T-cell (primary cell): ENCODE data around the gene SMCO3. TPM values are rescaled to one million over a fixed set of nuclear protein-coding genes. Genes with fewer than 3 reads are reported as not detected.

Experiments
- ATAC-seq, 4 experiments: fragments of 200-7000 bp in 3 of 4; fragments of 150-1000 bp in 1 of 4; cut with Tn5 transposase; replicated peaks in 1 of 4; 1 replicate in 3 of 4; 2 replicates in 1 of 4; pipeline ENCODE4 v1.10.0; 2021; ENCODE audit warnings: moderate library complexity in 3 of 4, mild to moderate bottlenecking in 2 of 4, moderate number of reproducible peaks in 1 of 4
- CTCF ChIA-PET, 2 donors: fragments of 300-600 bp; sonication (Branson Sonifier 250); formaldehyde crosslinking; loops; one replicate each; lab custom pipeline; 2022; ENCODE audit warnings: antibody characterized with exemption in 2 of 2; lab: Charles Lee
- POLR2A ChIA-PET, 2 donors: fragments of 300-600 bp; sonication (Branson Sonifier 250); formaldehyde crosslinking; loops; one replicate each; lab custom pipeline; 2022; ENCODE audit warnings: antibody characterized with exemption in 2 of 2; lab: Charles Lee
- DNase-seq, 35 experiments: peaks; one replicate each; pipeline versions ENCODE4 v3.0.0 to v3.0.0-alpha.2; 2013 to 2023
- H3K27ac ChIP-seq: one replicate; pipeline ENCODE4 v1.5.1; 2013; ENCODE audit warnings: low read length
- H3K27me3 ChIP-seq, 2 experiments: replicated peaks in 1 of 2; 1 replicate in 1 of 2; 2 replicates in 1 of 2; pipeline versions ENCODE4 v1.6.1 to v1.7.0; 2013; ENCODE audit warnings: low read length in 1 of 2, mixed read lengths in 1 of 2; ENCODE audit not compliant: control insufficient read depth in 2 of 2, insufficient read depth in 2 of 2; ENCODE audit errors: extremely low read depth in 1 of 2
- H3K36me3 ChIP-seq, 2 donors: 1 replicate in 1 of 2; 2 replicates in 1 of 2; pipeline versions ENCODE4 v1.6.1 to v1.7.0; 2013; ENCODE audit warnings: low read length in 1 of 2; ENCODE audit not compliant: control insufficient read depth in 2 of 2, insufficient read depth in 1 of 2; ENCODE audit errors: extremely low read depth in 1 of 2
- H3K4me1 ChIP-seq, 2 experiments: 1 replicate in 1 of 2; 2 replicates in 1 of 2; pipeline versions ENCODE4 v1.6.1 to v1.7.0; 2013; ENCODE audit warnings: low read length in 2 of 2, mixed read lengths in 1 of 2; ENCODE audit not compliant: insufficient read depth in 2 of 2, control insufficient read depth in 1 of 2; ENCODE audit errors: extremely low read depth in 1 of 2
- H3K4me3 ChIP-seq, 2 donors: 1 replicate in 1 of 2; 2 replicates in 1 of 2; pipeline versions ENCODE4 v1.5.1 to v1.7.0; 2013; ENCODE audit warnings: mild to moderate bottlenecking in 2 of 2, low read length in 1 of 2, moderate library complexity in 1 of 2; ENCODE audit not compliant: control insufficient read depth in 1 of 2; ENCODE audit errors: extremely low read depth in 1 of 2
- H3K9me3 ChIP-seq: 2 replicates; pipeline ENCODE4 v1.7.0; 2013
- H3K27ac Mint-ChIP-seq, 2 donors: one replicate each; pipeline ENCODE4 v1.8.0; 2020 to 2021; ENCODE audit warnings: mild to moderate bottlenecking in 2 of 2, mixed read lengths in 2 of 2
- H3K27me3 Mint-ChIP-seq, 2 donors: one replicate each; pipeline ENCODE4 v1.8.0; 2021 to 2022; ENCODE audit warnings: mixed read lengths in 2 of 2
- H3K36me3 Mint-ChIP-seq: one replicate; pipeline ENCODE4 v1.8.0; 2021; ENCODE audit warnings: mixed read lengths
- H3K4me1 Mint-ChIP-seq, 3 donors: one replicate each; pipeline ENCODE4 v1.8.0; 2020 to 2022; ENCODE audit warnings: mixed read lengths in 3 of 3, mild to moderate bottlenecking in 1 of 3
- H3K4me3 Mint-ChIP-seq, 3 donors: one replicate each; pipeline ENCODE4 v1.8.0; 2020 to 2022; ENCODE audit warnings: mild to moderate bottlenecking in 3 of 3, mixed read lengths in 3 of 3, moderate library complexity in 3 of 3
- H3K9me3 Mint-ChIP-seq, 3 donors: one replicate each; pipeline ENCODE4 v1.8.0; 2020 to 2022; ENCODE audit warnings: mixed read lengths in 3 of 3
- WGBS: methylation state at CpG from one replicate; pipeline ENCODE4 v1.1.5; 2013; ENCODE audit warnings: missing lambda C conversion rate; ENCODE audit not compliant: insufficient coverage; 5-methylcytosine and 5-hydroxymethylcytosine counted together
- total RNA-seq, 35 experiments: library from RNA in 6 of 35; stranded (reverse) in 6 of 35; fragments of 120-200 nt in 1 of 35; gene quantifications; one replicate each; pipeline versions ENCODE4 v1.2.1 to v1.2.4 and lab custom pipeline; 2013 to 2026

The SMCO3 gene
- total RNA-seq, 5 donors from 2014 or later (not counting 1 experiment from before 2014, with no cell fraction given), result not detected

GRCh38 chr12:14843425-14843887, 29.5 kb upstream of the SMCO3 start, which contains the start of gene ART4:
Gene ART4, minus strand, starts transcription at chr12:14843526. Its CDS starts 413 bp downstream, at chr12:14843113.
- no peaks in the 10 kb centered on the region for H3K36me3 Mint-ChIP-seq
- no peak within 1 kb of the TSS for H3K27ac ChIP-seq

GRCh38 chr12:14842315-14842714, 28.3 kb upstream of the SMCO3 start:
- no peak for ATAC-seq
- H3K9me3 Mint-ChIP-seq, result no peaks in the 10 kb centered on the region
- no peaks in the 10 kb centered on the region for H3K36me3 Mint-ChIP-seq
- Histone ChIP-seq H3K36me3 (no peaks in the 10 kb centered on the region), H3K27me3 (peaks cover 0 to 4% of the 10 kb centered on the region in 2 experiments), H3K9me3 (no peaks in the 10 kb centered on the region), H3K4me1 (peaks cover 3 to 5% of the 10 kb centered on the region in 2 experiments), H3K4me3 (no peak overlapping the region), H3K27ac (no peak overlapping the region)
- H3K4me3 Mint-ChIP-seq, result no peak overlapping the region
- ChIA-PET POLR2A (interaction anchor here in 1 of 2 donors (0.6 kb wide), 1 partner anchor 86 kb away, joined by 3 read pairs; no protein-coding TSS in a partner anchor), CTCF (interaction anchor here in 1 of 2 donors (0.6 kb wide), 1 partner anchor 153 kb away, joined by 3 read pairs; no protein-coding TSS in a partner anchor)
- peaks cover 7 to 15% of the 10 kb centered on the region in 2 donors for H3K27me3 Mint-ChIP-seq
- DNase-seq, result no peak
- WGBS, result no CpG with 5 or more reads among the region's 3 CpGs
- H3K27ac Mint-ChIP-seq, result no peak overlapping the region
- H3K4me1 Mint-ChIP-seq, result peaks cover 5 to 14% (median 8%) of the 10 kb centered on the region in 3 donors

More at GRCh38 chr12:14843425-14843887, 29.5 kb upstream of the SMCO3 start, which contains the start of gene ART4:
- no peaks in the 10 kb centered on the region for H3K27me3 ChIP-seq
- no peaks in the 10 kb centered on the region for H3K9me3 ChIP-seq
- ChIA-PET POLR2A (no interaction called here), CTCF (interaction anchor here (0.5 to 0.6 kb wide), 2 partner anchors 122 to 334 kb away, joined by 4 to 8 read pairs; no protein-coding TSS in a partner anchor)
- Mint-ChIP-seq H3K4me1 (peaks cover 5 to 14% (median 8%) of the 10 kb centered on the region in 3 donors), H3K9me3 (no peaks in the 10 kb centered on the region), H3K4me3 (no peak within 1 kb of the TSS), H3K27ac (no peak within 1 kb of the TSS), H3K27me3 (peaks cover 7 to 10% of the 10 kb centered on the region in 2 donors)
- no peaks in the 10 kb centered on the region for H3K36me3 ChIP-seq
- no peak for DNase-seq
- no peak within 1 kb of the TSS for H3K4me3 ChIP-seq
- ATAC-seq, result no peak
- peaks cover 3 to 5% of the 10 kb centered on the region in 2 experiments for H3K4me1 ChIP-seq
- WGBS, result 88% methylated on average over 6 of the region's 10 CpGs

GRCh38 chr12:14841761-14842160, 27.8 kb upstream of the SMCO3 start:
- DNase-seq (no peak), ATAC-seq (no peak)
- Histone ChIP-seq H3K4me1 (peaks cover 3 to 5% of the 10 kb centered on the region in 2 experiments), H3K4me3 (no peak overlapping the region), H3K9me3 (no peaks in the 10 kb centered on the region), H3K27ac (no peak overlapping the region), H3K27me3 (peaks cover 0 to 4% of the 10 kb centered on the region in 2 experiments), H3K36me3 (no peaks in the 10 kb centered on the region)
- ChIA-PET POLR2A (interaction anchor here in 1 of 2 donors (0.6 kb wide), 1 partner anchor 85 kb away, joined by 3 read pairs; no protein-coding TSS in a partner anchor), CTCF (interaction anchor here in 1 of 2 donors (0.7 kb wide), 1 partner anchor 166 kb away, joined by 3 read pairs; no protein-coding TSS in a partner anchor)
- Mint-ChIP-seq H3K27ac (no peak overlapping the region), H3K4me3 (no peak overlapping the region), H3K36me3 (no peaks in the 10 kb centered on the region), H3K9me3 (no peaks in the 10 kb centered on the region), H3K4me1 (peaks cover 5 to 14% (median 6%) of the 10 kb centered on the region in 3 donors), H3K27me3 (peaks cover 7 to 16% of the 10 kb centered on the region in 2 donors)
- WGBS, result 87% methylated on average over 2 of the region's 3 CpGs

GRCh38 chr12:14840616-14841015, 26.6 kb upstream of the SMCO3 start:
- Histone ChIP-seq H3K27ac (no peak overlapping the region), H3K36me3 (no peaks in the 10 kb centered on the region), H3K9me3 (no peaks in the 10 kb centered on the region), H3K27me3 (peaks cover 0 to 4% of the 10 kb centered on the region in 2 experiments), H3K4me3 (no peak overlapping the region), H3K4me1 (peaks cover 1 to 3% of the 10 kb centered on the region in 2 experiments)
- Mint-ChIP-seq H3K27me3 (peaks cover 7 to 22% of the 10 kb centered on the region in 2 donors), H3K4me1 (peaks cover 2 to 7% (median 3%) of the 10 kb centered on the region in 3 donors), H3K27ac (no peak overlapping the region), H3K36me3 (no peaks in the 10 kb centered on the region), H3K9me3 (no peaks in the 10 kb centered on the region), H3K4me3 (no peak overlapping the region)
- 57% methylated on average over 1 of the region's 4 CpGs for WGBS
- ATAC-seq (no peak), DNase-seq (no peak)
- CTCF ChIA-PET, result no interaction called here
- POLR2A ChIA-PET, result no interaction called here

- H3K36me3 Mint-ChIP-seq, result no peaks in the 10 kb centered on the region
- no peak overlapping the region for H3K27ac ChIP-seq
- peaks cover 0 to 4% of the 10 kb centered on the region in 2 experiments for H3K27me3 ChIP-seq
- ChIA-PET POLR2A (no interaction called here), CTCF (interaction anchor here (1.1 kb wide), 2 partner anchors 9 to 13 kb away, joined by 3 to 4 read pairs; no protein-coding TSS in a partner anchor)
- ATAC-seq (no peak), DNase-seq (no peak)
- no peaks in the 10 kb centered on the region for H3K36me3 ChIP-seq
- H3K4me1 ChIP-seq, result no peaks in the 10 kb centered on the region
- peaks cover 7 to 28% of the 10 kb centered on the region in 2 donors for H3K27me3 Mint-ChIP-seq
- no peaks in the 10 kb centered on the region for H3K9me3 ChIP-seq
- H3K4me3 Mint-ChIP-seq, result no peak overlapping the region
- WGBS, result no CpG with 5 or more reads among the region's 1 CpG
- no peak overlapping the region for H3K27ac Mint-ChIP-seq
- no peaks in the 10 kb centered on the region for H3K4me1 Mint-ChIP-seq
- H3K4me3 ChIP-seq, result no peak overlapping the region
- no peaks in the 10 kb centered on the region for H3K9me3 Mint-ChIP-seq
Observed at GRCh38 chr12:14839262-14839661, 25.3 kb upstream of the SMCO3 start.

GRCh38 chr12:14836336-14837210, 22.6 kb upstream of the SMCO3 start:
- Histone ChIP-seq H3K4me3 (no peak overlapping the region), H3K4me1 (no peaks in the 10 kb centered on the region), H3K27me3 (peaks cover 0 to 4% of the 10 kb centered on the region in 2 experiments), H3K36me3 (no peaks in the 10 kb centered on the region), H3K27ac (no peak overlapping the region), H3K9me3 (no peaks in the 10 kb centered on the region)
- H3K4me1 Mint-ChIP-seq, result no peaks in the 10 kb centered on the region
- no peak overlapping the region for H3K4me3 Mint-ChIP-seq
- no peaks in the 10 kb centered on the region for H3K9me3 Mint-ChIP-seq
- 50% methylated on average over 2 of the region's 7 CpGs for WGBS
- no peak for DNase-seq
- no peaks in the 10 kb centered on the region for H3K36me3 Mint-ChIP-seq
- H3K27ac Mint-ChIP-seq, result no peak overlapping the region
- peaks cover 18 to 38% of the 10 kb centered on the region in 2 donors for H3K27me3 Mint-ChIP-seq
- ChIA-PET CTCF (interaction anchor here in 1 of 2 donors (0.6 to 1.0 kb wide), 3 partner anchors 12 to 159 kb away, joined by 3 read pairs; no protein-coding TSS in a partner anchor), POLR2A (interaction anchor here in 1 of 2 donors (0.6 kb wide), 1 partner anchor 12 kb away, joined by 3 read pairs; no protein-coding TSS in a partner anchor)
- no peak for ATAC-seq
